HG03558 (cell line): ENCODE measurements around the gene ABI2.
"Not testable (repeated sequence)": the region's sequence is repeated elsewhere in the genome, so short reads cannot be mapped to it uniquely, and the experiment has no call there.

Experiments
- ATAC-seq: cut with Tn5 transposase; IDR thresholded peaks from one replicate; pipeline ENCODE4 v1.9.1; 2021; ENCODE audit warnings: moderate number of reproducible peaks; ENCODE audit not compliant: unreplicated experiment; ENCODE audit errors: extremely low read depth

The ABI2 gene

DNA sequence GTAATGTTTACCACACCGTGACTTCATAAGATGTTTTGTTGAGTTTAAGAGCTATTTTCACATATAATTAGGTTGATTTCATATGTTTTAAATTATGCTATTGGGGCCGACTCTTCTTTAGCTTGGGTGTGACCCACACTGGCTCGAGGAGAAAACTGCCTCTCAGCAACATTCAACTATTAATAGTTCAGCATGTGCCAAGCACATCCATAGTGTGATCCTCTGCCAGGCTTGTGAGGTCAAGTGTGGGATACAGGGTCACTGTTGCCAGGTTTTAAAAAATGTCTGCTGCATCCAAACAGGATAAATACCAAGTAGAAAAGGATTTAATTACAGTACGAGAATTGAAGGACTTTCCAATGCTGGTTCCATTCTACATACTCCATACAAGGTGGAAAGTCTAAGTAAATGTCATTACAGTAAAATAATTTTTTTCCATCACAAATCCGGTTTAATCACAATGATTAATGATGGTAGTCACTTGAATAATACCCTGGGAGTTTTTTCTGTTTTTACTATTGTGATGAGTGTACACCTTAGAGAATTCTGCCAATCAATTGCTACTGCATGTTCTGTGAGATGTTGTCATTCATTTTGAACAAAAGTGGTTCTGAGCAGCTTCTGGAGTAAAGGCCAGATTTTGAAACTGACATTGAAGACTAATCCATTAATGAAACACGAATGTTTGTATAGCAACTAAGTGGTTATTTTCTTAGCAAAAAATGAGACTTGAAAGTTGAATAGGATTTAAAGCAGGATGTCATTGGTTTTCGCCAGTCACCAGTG lies 84.5 kb downstream of the ABI2 start:
- no peak for ATAC-seq

DNA sequence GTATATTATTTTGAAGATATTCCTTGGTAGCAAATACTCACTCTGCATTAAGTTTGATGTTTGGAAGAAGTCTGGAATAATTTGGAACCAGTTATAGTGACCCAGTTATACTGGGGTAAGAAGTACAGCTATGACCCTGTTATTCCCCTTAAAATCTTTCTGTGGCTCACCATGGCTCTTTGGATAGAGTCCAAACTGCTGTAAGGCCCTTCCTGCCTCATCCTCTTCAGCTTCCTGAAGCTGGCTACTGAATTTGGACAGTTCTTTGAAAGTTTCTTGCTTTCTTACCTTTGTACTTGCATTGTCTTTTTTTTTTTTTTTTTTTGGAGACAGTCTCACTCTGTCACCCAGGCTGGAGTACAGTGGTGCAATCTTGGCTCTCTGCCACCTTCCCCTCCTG lies 85.6 kb downstream of the ABI2 start:
- ATAC-seq, result no peak

DNA sequence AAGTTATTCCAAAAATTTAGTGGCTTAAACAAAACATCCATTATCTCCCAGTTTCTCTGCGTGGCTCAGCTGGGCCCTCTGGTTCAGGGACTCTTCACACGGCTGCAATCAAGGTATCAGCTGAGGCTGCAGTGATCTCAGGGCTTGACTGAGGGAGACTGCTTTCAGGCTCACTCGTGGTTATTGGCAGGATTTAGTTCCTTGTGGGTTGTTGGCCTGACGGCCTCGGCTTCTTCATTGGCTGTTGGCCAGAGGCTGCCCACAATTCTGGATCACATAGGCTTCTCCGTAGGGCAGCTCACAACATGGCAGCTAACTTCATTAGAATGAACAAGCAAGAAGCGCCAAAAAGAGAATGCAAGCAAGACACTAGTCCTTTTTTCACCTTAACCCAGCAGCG lies 90.1 kb downstream of the ABI2 start:
- no peak for ATAC-seq

GRCh38 chr2:203427061-203427460 lies 98.9 kb downstream of the ABI2 start:
- no peak for ATAC-seq

GRCh38 chr2:203429643-203430042 lies 101.4 kb downstream of the ABI2 start:
- ATAC-seq, result not testable (repeated sequence)

DNA sequence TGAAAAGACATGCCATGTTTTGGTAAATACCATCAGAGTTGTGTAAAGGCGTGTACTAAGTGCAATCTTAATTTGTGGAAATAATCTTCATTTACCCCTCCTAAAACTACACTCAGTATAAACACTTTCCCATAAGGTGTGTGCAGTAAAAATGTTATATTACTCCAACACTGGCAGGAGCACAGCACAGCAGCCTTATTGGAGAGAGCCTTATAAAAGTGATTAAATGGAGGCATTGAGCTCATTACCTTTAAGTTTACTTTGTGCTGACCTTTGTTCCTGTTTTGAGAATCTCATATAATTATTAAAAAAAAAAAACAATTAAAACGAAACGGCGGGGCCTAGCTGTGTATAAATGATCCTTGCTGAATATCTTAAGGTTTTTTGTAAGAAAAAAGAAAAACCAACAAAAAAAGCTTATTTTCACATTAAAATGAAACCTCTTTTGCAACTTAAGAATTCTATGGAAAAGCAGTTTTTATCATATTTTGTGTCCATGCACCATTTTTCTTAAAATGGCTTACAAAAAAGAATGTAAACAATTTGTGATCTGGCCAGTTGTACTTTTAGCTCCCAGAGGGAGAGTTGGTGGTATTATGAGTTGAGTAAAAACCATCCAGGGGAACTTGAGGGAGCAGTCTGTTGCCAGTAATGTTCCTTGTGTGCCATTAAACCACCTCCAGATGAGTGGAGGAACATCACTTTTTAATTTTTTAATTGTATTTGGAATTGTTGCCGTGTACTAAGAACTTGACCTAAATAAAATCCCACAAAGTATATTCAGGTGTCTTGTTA lies 103.4 kb downstream of the ABI2 start:
- no peak for ATAC-seq

DNA sequence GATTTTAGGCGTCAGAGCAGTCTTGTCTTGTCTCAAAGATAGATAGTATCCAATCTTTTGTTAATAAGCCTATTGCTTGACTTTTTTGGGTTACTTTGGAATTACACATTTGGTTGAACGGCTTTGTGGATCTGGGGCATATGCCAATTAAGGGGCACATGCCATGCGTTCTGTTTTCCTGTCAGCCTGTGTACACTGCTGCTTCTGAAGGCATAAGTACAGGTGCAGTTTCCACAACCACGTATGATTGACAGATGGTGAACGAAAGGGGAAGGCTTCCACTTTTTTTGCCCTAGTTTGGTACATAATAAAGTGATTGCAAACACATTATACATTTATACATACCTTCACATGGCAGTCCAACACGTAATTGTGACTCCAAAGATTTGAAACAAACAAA lies 104.6 kb downstream of the ABI2 start:
- ATAC-seq, result no peak

DNA sequence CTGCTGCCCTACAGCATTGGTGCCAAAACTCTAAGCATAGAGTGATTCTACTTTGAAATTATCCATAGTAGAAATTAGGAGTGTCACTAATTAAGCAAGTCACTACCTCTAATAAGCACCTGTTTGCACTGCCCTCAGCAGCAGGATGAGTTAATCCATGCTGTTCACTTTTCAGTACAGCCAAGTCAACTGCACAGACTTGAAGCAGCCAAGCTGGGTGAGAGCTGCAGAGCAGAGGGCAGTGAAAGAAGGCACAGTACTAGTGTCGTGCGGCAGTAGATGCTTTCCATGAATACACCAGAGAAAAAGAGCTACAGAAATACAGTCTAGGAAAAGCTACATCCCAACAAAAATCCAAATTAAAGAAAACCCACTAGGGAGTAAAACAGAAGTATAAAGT lies 108.3 kb downstream of the ABI2 start:
- ATAC-seq, result no peak

- ATAC-seq, result no peak
These were observed 109.3 kb downstream of the ABI2 start for GRCh38 chr2:203437511-203437910.

GRCh38 chr2:203438528-203438927 lies 110.3 kb downstream of the ABI2 start:
- ATAC-seq, result no peak

- no peak for ATAC-seq
These were observed 112.5 kb downstream of the ABI2 start for GRCh38 chr2:203440671-203441070.

DNA sequence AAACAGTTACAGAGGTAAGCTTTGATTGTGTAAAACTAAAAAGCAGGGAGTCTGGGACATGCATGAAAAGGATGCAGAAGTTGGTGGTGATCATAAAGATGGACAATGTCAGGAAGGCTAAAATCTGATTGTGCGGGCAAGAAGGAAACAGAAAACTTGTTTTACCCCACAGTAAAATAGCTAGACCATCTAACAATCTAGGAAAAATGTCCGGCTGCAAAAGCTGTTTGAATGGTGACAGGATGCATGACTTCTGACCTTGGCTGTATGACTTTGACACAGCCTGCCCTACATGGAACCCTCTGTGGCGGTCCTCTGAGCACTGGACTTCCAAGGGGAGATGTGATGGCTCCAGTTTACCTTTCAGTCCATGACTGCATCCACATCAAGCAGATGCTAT lies 113.3 kb downstream of the ABI2 start:
- no peak for ATAC-seq

DNA sequence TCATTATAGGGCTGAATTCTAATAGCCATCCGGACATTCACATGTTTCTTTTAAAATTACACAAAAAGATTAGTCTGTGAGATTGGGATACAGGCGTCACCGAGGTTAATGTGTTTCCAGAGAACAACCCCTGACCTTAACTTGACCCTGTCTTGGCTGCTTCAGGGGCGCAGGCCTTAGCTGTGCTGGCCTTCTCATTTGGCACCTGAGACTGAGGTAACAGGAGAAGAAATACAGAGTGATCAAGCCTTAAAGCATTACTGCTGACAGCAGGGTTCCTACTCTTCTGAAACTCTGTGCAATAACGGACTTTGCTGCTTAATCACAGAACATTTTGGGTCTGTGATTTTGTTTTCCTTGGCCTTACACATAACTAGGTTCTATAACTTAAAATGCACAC lies 114.3 kb downstream of the ABI2 start:
- ATAC-seq, result no peak

DNA sequence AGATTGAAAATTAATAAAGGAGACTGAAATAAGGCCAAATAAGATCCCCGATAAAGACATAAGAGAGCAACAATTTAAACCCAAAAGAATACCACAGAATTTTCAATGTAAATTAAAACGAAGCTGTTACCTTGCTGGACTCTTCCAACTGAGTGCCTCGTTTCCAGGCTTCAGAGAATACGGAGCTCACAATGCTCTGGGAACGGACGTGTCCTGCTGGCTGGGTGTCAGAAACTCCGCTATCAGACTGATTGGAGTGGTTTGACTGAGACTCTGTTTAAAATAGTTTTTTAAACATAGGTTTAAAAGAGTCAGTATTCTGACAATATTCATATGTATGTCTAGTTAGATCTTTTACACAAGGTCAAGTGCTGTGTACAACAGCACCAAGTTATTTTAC lies 116.5 kb downstream of the ABI2 start:
- no peak for ATAC-seq

- ATAC-seq, result no peak
These were observed 117.9 kb downstream of the ABI2 start for GRCh38 chr2:203446071-203446481.

- no peak for ATAC-seq
These were observed 118.6 kb downstream of the ABI2 start for GRCh38 chr2:203446780-203447179.

DNA sequence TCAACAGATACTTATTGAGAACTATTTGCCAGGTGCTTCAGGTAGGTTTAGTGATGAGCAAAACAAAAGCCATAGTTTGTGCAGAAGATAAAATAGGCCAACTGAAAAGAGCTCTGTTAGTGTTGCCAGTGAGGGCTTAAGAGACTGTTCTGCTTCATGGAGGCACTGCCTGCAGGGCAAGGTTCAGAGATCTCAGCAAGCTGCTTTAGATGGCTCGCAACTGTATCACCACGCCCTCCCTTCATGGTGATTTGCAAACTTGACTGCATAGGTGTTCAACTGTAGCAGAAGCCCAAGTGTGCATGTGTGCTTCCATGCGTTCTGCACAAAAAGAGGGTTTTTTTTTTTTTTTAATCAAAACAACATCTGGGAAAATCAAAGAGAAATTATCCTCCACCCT lies 122.4 kb downstream of the ABI2 start:
- ATAC-seq, result no peak

DNA sequence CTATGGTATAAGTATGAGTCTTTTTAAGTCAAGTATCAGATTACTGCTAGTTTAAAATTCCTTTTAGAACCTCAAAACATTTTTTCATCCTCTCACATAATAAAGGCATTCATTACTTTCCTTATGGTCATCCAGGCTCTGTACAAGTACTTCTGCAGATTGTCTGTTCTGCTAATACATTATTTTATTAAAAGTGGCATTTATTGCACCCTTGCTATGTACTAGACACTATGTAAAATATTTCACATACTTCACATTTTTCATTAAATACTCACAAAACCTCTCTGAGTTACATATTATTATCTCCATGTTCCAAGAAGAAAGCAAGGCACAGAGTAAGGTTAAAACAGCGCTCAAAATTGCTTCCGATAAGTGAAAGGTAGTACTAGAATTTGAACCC lies 122.8 kb downstream of the ABI2 start:
- no peak for ATAC-seq

DNA sequence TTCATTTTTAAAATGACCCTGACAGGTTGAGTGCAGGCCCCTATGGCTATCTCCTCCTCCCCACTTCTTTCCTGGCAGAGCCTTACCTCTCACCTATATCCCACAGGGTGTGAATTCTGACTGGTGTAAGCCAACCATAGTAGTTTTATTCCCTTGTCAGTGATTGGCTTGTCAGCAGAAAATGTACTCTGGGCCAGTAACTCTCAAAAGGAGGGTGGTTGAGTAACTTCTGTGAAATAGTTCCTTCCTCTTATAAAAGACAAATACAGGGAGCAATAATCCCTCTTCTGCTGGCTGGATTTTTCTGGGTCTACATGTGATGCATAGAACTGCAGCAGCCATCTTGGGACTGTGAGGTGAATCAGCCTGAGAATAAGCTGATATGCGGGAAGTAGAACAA lies 123.5 kb downstream of the ABI2 start:
- ATAC-seq, result no peak

GRCh38 chr2:203453858-203454451 lies 125.8 kb downstream of the ABI2 start:
- ATAC-seq, result no peak

DNA sequence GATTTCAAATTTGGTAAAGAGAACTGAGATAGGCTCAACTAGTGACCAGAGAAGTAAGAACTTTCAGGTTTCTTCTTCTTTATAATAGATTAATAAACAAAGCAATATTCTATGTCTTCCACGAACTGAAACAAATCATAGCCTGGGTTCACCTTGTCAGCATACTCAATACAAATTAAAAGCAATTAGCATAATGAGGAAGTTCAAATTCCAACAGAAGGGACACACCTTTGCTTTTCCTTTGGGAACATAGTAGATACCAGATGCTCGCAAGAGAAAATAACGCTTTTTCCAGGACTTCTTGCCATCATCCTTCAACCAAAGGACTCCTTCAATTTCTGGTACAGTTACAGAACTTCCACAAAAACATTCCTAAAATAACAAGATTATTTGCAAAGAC lies 127.0 kb downstream of the ABI2 start:
- no peak for ATAC-seq
